IPS-20b (cell line): Measurements from ENCODE around the gene SH3PXD2B.

ENCODE experiments used
- H3K27ac ChIP-seq: one replicate; pipeline ENCODE4 v1.5.1; 2013; ENCODE audit warnings: low read length
- H3K27me3 ChIP-seq: 2 replicates; pipeline ENCODE4 v1.6.1; 2013; ENCODE audit warnings: mild to moderate bottlenecking, low read length, inconsistent platforms; ENCODE audit not compliant: insufficient read depth
- H3K36me3 ChIP-seq: 2 replicates; pipeline ENCODE4 v1.6.1; 2013; ENCODE audit warnings: low read depth, mild to moderate bottlenecking, inconsistent platforms, low read length, moderate library complexity; ENCODE audit not compliant: insufficient read depth
- H3K4me1 ChIP-seq: 2 replicates; pipeline ENCODE4 v1.6.1; 2013; ENCODE audit warnings: mild to moderate bottlenecking, control low read depth, inconsistent platforms, low read length, moderate library complexity; ENCODE audit not compliant: insufficient read depth
- H3K4me3 ChIP-seq: 2 replicates; pipeline ENCODE4 v1.5.1; 2013; ENCODE audit warnings: mild to moderate bottlenecking, low read length, inconsistent platforms
- H3K9ac ChIP-seq: 2 replicates; pipeline ENCODE4 v1.6.1; 2013; ENCODE audit warnings: low read depth, mild to moderate bottlenecking, inconsistent platforms, low read length, moderate library complexity
- H3K9me3 ChIP-seq: 2 replicates; pipeline ENCODE4 v1.6.1; 2013; ENCODE audit warnings: mild to moderate bottlenecking, low read depth, low read length, inconsistent platforms; ENCODE audit not compliant: insufficient read depth

SH3PXD2B gene

GRCh38 chr5:172493461-172493860 is 39.1 kb upstream of the SH3PXD2B start:
- Histone ChIP-seq H3K4me1 (no peaks in the 10 kb centered on the region), H3K4me3 (no peak overlapping the region), H3K9ac (no peak overlapping the region), H3K36me3 (no peaks in the 10 kb centered on the region), H3K9me3 (no peaks in the 10 kb centered on the region), H3K27me3 (no peaks in the 10 kb centered on the region), H3K27ac (no peak overlapping the region)

GRCh38 chr5:172493002-172493401 is 38.7 kb upstream of the SH3PXD2B start:
- Histone ChIP-seq H3K36me3 (no peaks in the 10 kb centered on the region), H3K9me3 (no peaks in the 10 kb centered on the region), H3K27me3 (no peaks in the 10 kb centered on the region), H3K27ac (no peak overlapping the region), H3K4me3 (no peak overlapping the region), H3K4me1 (no peaks in the 10 kb centered on the region), H3K9ac (no peak overlapping the region)

- Histone ChIP-seq H3K4me3 (no peak overlapping the region), H3K27ac (no peak overlapping the region), H3K27me3 (no peaks in the 10 kb centered on the region), H3K36me3 (no peaks in the 10 kb centered on the region), H3K9me3 (no peaks in the 10 kb centered on the region), H3K4me1 (no peaks in the 10 kb centered on the region), H3K9ac (no peak overlapping the region)
Observed at GRCh38 chr5:172492097-172492840, 37.9 kb upstream of the SH3PXD2B start.

- no peaks in the 10 kb centered on the region for H3K9me3 ChIP-seq
- H3K36me3 ChIP-seq = no peaks in the 10 kb centered on the region
- H3K9ac ChIP-seq = no peak overlapping the region; the same call in 1 of the 2 replicates
- H3K27ac ChIP-seq = no peak overlapping the region
- H3K4me1 ChIP-seq = no peaks in the 10 kb centered on the region
- H3K4me3 ChIP-seq = no peak overlapping the region
- H3K27me3 ChIP-seq = no peaks in the 10 kb centered on the region
Observed at GRCh38 chr5:172491481-172491880, 37.2 kb upstream of the SH3PXD2B start.

GRCh38 chr5:172490514-172491461 is 36.5 kb upstream of the SH3PXD2B start:
- Histone ChIP-seq H3K9ac (no peak overlapping the region; the same call in 1 of the 2 replicates), H3K27ac (no peak overlapping the region), H3K4me3 (no peak overlapping the region), H3K4me1 (no peaks in the 10 kb centered on the region), H3K9me3 (no peaks in the 10 kb centered on the region), H3K27me3 (no peaks in the 10 kb centered on the region), H3K36me3 (no peaks in the 10 kb centered on the region)

- no peaks in the 10 kb centered on the region for H3K9me3 ChIP-seq
- H3K4me3 ChIP-seq = no peak overlapping the region
- H3K27ac ChIP-seq = no peak overlapping the region
- H3K36me3 ChIP-seq = no peaks in the 10 kb centered on the region
- no peaks in the 10 kb centered on the region for H3K27me3 ChIP-seq
- H3K4me1 ChIP-seq = no peaks in the 10 kb centered on the region
- no peak overlapping the region for H3K9ac ChIP-seq
Observed at GRCh38 chr5:172488221-172488620, 33.9 kb upstream of the SH3PXD2B start.

GRCh38 chr5:172487671-172488070 is 33.3 kb upstream of the SH3PXD2B start:
- no peaks in the 10 kb centered on the region for H3K4me1 ChIP-seq
- no peaks in the 10 kb centered on the region for H3K36me3 ChIP-seq
- no peak overlapping the region for H3K27ac ChIP-seq
- H3K27me3 ChIP-seq = no peaks in the 10 kb centered on the region
- no peak overlapping the region for H3K4me3 ChIP-seq
- no peaks in the 10 kb centered on the region for H3K9me3 ChIP-seq
- no peak overlapping the region for H3K9ac ChIP-seq

GRCh38 chr5:172486912-172487311 is 32.6 kb upstream of the SH3PXD2B start:
- Histone ChIP-seq H3K9me3 (no peaks in the 10 kb centered on the region), H3K27ac (no peak overlapping the region), H3K36me3 (no peaks in the 10 kb centered on the region), H3K4me1 (no peaks in the 10 kb centered on the region), H3K9ac (no peak overlapping the region), H3K27me3 (no peaks in the 10 kb centered on the region), H3K4me3 (no peak overlapping the region)

GRCh38 chr5:172486451-172486850 is 32.1 kb upstream of the SH3PXD2B start:
- H3K36me3 ChIP-seq = no peaks in the 10 kb centered on the region
- no peak overlapping the region for H3K27ac ChIP-seq
- no peaks in the 10 kb centered on the region for H3K4me1 ChIP-seq
- no peak overlapping the region for H3K4me3 ChIP-seq
- no peaks in the 10 kb centered on the region for H3K9me3 ChIP-seq
- no peaks in the 10 kb centered on the region for H3K27me3 ChIP-seq
- no peak overlapping the region for H3K9ac ChIP-seq

- Histone ChIP-seq H3K9ac (no peak overlapping the region), H3K27ac (no peak overlapping the region), H3K27me3 (no peaks in the 10 kb centered on the region), H3K4me3 (no peak overlapping the region), H3K4me1 (no peaks in the 10 kb centered on the region), H3K9me3 (no peaks in the 10 kb centered on the region), H3K36me3 (no peaks in the 10 kb centered on the region)
Observed at GRCh38 chr5:172485511-172486202, 31.3 kb upstream of the SH3PXD2B start.

- Histone ChIP-seq H3K27ac (no peak overlapping the region), H3K9ac (no peak overlapping the region), H3K4me1 (no peaks in the 10 kb centered on the region), H3K9me3 (no peaks in the 10 kb centered on the region), H3K27me3 (no peaks in the 10 kb centered on the region), H3K36me3 (no peaks in the 10 kb centered on the region), H3K4me3 (no peak overlapping the region)
Observed at GRCh38 chr5:172484664-172485063, 30.3 kb upstream of the SH3PXD2B start.
